ENCODE measurements around the gene SLC2A4RG. TPM values are rescaled to one million over a fixed set of nuclear protein-coding genes. Genes with fewer than 3 reads are reported as not detected.

SLC2A4RG gene
- total and polyA plus RNA-seq, 2 of the 13 experiments (the other 11 are each of a cell fraction or from before 2014, with no cell fraction given) = 91.4 to 95.9 TPM

GRCh38 chr20:63698739-63699465 lies 40.7 kb upstream of the SLC2A4RG start (continued):
- TF ChIP-seq SNAPC4 (CRISPR knock-in tag; IDR thresholded peaks at IDR 0.05) (no peak), ZNF547 (CRISPR knock-in tag; IDR thresholded peaks at IDR 0.05) (0 out of 2 replicates have a peak, but pooled peaks have one; percentile 29), RBFOX2 (IDR thresholded peaks at IDR 0.05; ENCODE audit: low read depth, low read length) (peak; percentile 53), CEBPB (IDR thresholded peaks at IDR 0.05; ENCODE audit: borderline replicate concordance, low read depth, low read length) (no peak), ESRRA (CRISPR knock-in tag; IDR thresholded peaks at IDR 0.05; ENCODE audit: low read depth) (no peak), POLR2A (IDR thresholded peaks at IDR 0.05; ENCODE audit: insufficient read depth in 1 of 2, low read depth in 2 of 2, low read length in 2 of 2) (peak in 1 of 2 experiments; percentile 48; a peak in 2 of 4 replicates), KDM3A (CRISPR knock-in tag; IDR thresholded peaks at IDR 0.05; ENCODE audit: low read depth) (no peak), NRL (CRISPR knock-in tag; IDR thresholded peaks at IDR 0.05; ENCODE audit: borderline replicate concordance) (0 out of 2 replicates have a peak, but pooled peaks have one; percentile 20), ZBTB49 (CRISPR knock-in tag; IDR thresholded peaks at IDR 0.05; ENCODE audit: borderline replicate concordance) (no peak), KLF12 (CRISPR knock-in tag; IDR thresholded peaks at IDR 0.05; ENCODE audit: borderline replicate concordance) (no peak)

Data from HepG2 (cell line).